Measurements from ENCODE around the gene TJP3.
A peak's percentile ranks its signal among the peaks of the same experiment; 100 is the strongest.
"Not testable (repeated sequence)": the region's sequence is repeated elsewhere in the genome, so short reads cannot be mapped to it uniquely, and the experiment has no call there.

TJP3 gene, protein sequence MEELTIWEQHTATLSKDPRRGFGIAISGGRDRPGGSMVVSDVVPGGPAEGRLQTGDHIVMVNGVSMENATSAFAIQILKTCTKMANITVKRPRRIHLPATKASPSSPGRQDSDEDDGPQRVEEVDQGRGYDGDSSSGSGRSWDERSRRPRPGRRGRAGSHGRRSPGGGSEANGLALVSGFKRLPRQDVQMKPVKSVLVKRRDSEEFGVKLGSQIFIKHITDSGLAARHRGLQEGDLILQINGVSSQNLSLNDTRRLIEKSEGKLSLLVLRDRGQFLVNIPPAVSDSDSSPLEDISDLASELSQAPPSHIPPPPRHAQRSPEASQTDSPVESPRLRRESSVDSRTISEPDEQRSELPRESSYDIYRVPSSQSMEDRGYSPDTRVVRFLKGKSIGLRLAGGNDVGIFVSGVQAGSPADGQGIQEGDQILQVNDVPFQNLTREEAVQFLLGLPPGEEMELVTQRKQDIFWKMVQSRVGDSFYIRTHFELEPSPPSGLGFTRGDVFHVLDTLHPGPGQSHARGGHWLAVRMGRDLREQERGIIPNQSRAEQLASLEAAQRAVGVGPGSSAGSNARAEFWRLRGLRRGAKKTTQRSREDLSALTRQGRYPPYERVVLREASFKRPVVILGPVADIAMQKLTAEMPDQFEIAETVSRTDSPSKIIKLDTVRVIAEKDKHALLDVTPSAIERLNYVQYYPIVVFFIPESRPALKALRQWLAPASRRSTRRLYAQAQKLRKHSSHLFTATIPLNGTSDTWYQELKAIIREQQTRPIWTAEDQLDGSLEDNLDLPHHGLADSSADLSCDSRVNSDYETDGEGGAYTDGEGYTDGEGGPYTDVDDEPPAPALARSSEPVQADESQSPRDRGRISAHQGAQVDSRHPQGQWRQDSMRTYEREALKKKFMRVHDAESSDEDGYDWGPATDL

DNA sequence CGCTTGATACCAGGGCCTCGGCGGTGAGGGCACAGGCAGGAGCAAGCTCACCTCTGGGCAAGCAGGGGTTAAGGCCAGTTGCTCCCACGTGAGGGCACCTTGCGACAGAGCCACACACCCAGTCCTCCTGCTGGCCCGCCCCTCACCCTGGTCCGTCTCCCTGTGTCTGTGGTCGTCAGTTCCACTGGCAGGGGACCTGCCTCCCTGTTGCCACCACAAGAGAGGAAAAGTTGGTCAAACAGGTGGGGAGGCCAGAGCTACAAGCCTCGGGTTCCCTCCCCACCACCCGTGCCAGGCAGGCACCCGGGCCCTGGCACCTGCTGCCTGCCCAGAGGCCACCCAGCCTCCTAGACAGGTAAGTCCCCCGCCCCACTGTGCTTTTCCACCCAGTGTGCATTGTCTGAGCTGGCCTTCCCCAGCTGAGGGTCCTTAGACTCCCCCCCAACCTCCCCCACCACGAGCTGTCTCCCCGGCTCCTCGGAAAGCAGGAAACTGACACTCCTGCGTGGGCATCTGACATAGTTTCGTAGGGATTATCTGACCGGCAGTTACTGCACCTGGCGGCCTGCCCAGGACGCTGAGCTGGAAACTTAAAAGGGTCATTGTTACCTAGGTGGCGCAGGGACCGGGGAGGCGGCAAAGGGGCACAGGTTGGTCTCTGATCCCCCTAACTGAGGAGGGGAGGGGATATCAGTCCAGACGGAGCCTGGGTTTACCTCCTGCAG is at the start of gene TJP3:
Gene TJP3, plus strand, starts transcription at position 178 of the 725 bp plus-strand sequence. CDS start 20,049 bp downstream, outside the sequence.
- peak; percentile 41 for DNase-seq

DNA sequence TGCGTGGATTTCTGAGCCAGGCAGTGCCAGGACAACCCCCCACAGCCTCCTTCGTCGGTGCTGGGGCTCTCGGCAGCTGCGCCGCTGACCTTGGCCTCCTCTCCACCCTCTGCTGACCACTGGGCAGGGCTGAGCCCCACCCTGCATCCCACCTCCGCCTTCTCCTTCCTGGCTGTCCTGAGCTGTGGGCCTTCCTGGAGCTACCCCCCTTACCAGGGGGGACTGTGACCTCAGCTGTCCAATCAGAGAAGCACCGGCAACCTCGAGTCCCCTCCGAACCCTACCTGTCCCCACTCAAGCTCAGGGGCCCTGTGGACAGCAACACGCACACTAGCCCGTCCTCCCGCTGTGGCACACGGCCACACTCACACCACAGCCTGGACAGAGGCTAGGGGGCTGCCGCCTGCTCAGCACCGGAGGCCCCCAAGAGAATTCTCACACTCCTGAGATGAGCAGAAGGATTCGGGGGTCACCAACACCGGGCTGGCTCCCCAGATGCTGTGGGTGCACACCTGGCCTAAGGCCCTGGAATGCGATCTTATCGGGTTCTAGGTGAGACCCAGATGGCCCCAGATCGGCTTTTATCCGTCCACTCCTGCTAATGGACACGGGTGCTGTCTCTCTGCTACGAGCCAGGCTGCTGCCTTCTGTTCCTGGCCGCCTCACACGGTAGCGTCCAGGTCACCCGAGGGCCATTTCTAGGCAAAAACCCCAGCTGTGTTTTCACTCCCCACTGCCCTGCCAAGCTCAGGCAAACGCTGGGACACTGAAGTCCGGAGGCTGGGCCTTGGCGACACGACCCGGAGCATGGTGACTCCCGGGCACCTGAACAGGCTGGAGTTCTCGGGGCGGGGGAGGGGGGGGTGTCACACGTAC is 49.1 kb upstream of the TJP3 start:
- no peak for DNase-seq

DNA sequence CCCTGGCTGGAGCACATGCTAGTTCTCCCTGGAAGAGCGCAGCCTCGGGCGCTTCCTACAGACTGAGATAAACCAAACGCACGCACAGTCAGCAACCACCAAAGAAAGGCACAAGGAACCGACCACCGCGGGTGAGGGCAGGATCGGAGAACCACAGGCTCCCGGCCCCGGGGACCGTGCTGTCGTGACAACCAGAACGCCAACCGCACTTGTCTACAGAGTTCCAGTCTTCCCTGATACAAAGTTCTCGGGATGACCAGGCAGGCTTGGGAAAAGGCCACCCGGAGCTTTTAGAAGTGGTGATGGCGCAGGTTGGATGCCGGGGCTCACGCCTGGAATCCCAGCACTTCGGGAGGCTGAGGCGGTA is 48.5 kb upstream of the TJP3 start:
- DNase-seq, result no peak

DNA sequence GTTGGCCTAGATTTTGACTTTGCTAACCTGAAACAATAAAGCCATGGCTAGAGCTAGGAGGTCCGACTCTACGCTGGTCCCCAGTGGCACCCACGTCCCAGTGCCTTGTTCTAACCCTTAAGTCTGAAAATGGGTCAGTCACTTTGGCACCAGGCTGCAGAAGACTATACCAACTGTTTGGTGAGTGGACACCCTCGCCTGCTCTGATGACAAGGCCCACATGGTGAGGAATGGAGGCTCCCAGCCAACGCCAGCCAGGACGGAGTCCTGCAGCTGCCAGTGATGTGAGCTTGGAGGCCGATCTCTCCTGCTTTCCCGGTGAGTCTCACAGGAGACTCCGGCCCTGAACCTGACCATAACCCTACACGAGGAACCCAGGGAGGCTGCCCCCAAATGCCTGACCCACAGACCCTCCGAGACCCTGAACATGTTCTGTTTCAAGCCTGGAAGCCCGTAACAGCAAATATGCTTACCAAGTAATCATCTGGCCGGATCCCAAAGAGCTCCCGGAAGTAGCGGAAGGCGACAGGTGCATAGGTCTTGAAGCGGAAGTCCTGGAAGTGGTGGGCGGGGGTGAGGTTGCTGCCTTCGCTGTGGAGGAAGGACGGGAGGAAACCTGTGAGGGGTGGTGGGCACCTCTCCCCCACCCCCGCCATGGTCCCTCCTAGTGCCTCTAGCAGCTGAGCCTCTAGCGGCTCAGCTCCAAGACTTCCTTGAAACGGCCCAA is 47.5 kb upstream of the TJP3 start:
- no peak for DNase-seq

DNA sequence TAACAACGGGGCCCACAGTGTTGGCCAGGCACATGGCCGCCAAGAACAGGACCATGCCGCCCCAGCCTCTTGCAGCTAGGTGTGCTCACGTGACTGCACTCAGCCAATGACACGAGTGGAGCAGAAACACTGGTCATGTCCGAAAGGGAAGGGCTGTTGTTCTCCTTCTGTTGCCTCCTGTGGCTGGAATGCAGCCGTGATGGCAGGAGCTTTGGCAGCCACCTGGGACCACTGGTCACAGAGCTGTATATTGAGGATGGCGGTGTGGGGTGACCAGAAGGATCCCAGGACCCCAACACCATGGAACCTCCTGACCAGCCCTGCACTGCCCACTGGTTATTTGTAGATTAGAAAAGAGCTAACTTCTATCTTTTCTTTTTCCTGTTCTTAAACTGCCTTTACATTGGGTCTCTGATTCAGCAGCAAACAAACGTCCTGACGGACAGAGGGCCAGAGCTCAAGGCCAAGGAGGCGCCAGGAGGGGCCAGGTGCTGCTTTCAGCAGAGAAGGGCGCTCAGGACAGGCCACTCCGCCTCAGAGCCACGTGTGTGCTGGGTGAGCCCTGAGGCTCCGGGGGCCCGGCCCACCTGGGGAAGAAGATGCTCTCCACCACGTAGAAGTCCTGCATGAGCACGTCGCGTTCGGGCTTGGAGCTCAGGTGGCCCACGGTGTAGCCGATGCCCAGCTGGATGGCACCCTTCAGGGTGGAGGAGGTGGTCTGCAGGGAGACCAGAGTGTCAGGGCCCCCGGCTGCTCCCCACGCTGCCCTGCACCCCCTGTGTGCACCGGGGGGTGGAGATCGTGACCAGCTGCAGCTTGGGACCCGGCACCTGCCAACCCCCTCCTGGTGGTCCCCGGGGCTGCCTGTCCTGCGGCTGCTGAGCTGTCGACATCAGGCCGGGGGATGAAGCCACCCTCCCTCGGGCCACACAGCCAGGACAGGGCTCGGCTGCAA is 46.6 kb upstream of the TJP3 start:
- no peak for DNase-seq

DNA sequence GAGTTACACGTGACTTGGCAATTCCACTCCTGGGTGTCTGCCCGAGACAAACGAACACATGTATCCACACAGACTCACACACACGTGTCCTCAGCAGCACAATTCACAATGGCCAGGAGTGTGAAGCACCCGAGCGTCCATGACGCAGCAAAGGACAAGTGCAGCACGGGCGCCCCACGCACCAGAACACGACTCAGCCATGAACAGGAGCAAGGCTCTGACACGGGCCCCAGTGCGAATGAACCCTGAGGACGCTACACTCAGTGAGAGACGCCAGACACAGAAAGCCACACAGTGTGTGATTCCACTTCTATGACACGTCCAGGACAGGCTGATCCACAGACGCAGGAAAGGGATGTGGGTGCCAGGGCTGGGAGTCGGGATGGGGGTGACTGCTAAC is 44.3 kb upstream of the TJP3 start:
- DNase-seq, result no peak

DNA sequence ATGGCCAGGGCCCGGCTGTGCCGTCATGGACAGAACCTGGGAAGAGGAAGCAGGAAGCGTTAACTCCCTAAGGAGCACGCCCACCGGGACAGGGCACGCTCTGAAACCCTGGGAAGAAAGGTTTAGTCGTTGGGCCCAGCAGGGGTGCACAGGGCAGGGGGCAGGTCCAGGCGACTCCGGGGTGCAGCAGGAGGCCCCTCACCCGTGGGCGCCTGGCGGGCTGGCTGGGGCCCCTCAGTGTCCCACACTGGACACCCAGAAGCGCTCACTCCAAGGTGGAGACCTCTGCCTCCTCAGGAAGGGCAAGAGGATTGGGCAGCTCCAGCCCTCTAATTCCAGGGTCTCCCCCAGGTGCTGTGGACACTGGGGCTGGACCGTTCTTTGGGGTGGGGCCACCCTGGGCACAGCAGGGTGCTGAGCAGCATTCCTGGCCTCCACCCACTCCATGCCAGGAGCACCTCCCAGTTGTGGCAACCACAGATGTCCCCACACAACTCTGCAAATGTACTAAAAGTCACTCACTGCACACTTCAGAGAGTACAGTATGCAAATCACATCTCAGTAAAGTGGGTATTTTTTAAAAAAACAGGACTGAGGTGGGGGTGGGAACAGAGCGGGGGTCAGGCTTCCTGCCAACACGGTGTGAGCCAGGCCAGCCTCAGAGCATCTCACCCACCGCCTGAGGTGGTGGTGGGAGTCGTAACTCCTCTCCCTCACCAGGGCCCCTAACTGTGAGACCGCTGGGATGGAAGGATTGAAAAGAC is 43.1 kb upstream of the TJP3 start:
- no peak for DNase-seq

DNA sequence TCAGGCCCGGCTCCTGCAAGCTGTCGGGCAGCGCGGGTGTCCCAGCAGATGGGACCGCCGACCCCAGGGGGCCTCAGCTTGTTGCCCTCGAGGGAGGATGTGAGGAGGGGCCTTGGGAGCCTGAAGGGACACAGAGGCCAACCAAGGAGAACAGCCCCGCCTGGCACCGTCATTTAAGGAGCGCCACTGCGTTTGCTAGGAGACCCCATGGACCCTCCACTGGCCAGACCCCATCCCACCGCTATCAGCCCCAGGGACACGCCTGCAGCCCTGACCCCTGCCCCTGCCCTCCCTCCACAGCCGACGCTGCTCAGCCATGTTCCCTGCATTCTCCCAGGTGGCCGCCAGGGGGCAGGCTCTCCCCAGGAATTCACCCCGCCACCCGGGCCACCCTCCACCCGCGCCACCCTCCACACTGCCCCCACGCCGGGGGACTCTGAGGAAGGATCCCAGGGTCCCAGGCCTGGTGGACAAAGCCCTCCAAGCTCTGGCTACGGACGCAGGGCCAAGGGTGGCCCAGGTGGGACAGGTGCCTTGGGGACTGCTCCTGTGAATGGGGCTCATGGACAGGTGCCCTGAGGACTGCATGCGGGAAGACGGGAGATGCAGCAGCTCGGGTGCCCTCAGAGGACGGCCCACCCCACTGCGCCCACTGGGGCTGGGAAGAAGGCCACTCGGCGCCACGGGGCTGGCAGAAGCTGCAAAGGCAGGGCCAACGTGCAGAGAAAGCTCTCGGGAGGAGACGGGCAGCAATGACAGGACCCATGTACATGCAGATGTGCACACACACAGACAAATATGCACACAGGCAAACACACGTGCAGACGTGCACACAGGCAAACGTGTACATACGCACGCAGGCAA is 42.3 kb upstream of the TJP3 start:
- DNase-seq, result peak; percentile 10

DNA sequence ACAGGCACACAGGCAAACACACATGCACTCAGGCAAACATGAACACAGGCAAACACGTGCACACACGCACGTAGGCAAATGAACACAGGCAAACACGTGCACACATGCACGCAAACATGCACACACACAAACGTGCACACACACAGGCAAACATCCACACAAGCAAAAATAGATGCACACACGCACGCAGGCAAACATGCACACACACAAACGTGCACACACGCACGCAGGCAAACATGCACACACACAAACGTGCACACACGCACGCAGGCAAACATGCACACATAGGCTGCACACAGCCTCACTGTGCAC is 41.7 kb upstream of the TJP3 start:
- not testable (repeated sequence) for DNase-seq

DNA sequence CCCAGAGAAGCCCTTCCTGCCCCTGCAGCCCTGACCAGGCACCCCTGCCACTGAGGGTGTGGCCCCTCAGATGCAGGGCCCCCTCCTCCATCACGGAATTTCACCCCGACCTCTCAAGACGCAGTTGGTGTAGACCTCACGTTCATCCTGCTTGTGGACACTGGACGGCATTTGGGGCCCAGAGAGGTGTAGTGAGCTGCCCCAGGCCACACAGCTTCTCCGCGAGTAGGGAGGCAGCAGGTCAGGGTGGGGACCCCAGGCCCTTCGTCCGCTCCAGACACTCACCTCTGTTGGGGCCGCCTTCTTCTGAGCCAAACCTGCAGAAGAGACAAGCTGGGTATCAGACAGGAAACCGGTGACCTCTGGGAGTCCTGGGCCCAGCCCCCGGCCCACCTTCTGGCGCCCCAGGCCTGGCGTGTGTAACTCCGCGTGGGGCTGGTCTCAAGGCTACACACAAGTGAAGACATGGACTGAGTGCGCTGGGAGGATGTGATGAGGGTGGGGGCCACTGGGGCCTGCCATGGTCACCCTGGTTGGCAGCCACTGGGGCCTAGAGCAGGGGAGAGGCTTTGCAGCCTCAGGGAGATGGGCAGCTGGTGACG is 41.0 kb upstream of the TJP3 start:
- no peak for DNase-seq

DNA sequence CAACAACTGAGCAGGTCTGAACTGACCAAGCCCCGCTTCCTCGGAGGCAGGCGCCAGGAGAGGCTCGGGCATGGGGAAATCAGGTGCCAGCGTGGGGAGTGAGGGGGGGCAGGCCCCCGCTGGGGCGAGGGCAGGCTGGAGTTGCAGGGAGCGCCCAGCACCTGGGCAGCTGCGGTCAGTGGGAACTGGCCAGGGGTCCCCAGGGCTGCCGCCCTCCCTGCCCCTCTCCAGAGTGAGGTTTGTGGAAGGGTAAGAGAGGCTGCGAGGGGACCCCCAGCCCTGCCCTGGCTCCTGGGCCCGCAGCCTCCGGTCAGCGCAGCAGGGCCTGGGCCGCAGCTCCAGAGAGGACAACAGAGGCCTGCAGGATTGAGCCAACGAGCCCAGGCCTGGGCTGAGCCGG is 40.4 kb upstream of the TJP3 start:
- no peak for DNase-seq

DNA sequence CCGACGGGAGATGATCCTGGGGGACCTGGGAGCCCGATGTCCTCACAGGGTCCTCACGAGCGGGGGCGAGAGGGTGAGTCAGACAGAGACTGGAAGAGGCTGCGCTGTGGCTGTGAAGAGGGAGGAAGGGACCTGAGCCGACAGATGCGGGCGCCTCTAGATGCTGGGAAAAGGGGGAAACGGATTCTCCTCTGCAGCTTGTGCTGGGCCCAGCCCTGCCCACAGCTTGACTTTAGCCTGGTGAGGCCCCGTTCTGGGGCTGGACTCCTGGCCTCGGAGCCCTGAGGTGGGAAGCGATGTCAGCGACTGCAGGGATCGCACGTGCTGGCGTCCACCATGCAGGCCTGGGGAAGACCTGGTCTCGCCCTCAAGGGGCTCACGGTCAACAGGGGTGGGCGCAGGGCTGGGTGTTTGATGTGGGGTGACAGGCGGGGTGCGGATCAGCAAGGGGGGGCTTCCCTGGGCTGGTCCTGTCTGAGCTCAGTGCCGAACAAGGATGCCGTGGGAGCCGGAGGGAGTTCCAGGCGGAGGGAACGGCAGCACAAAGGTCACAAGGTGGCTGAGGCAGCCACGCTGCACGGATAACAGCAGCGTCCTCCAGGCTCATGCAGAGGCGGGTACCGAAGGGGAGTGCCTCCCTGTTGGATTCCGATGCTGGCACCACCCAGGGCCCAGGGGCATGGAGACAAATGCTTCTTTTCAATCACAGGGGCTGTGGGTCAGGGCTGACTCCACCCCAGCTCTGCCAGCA is 39.7 kb upstream of the TJP3 start:
- DNase-seq, result peak; percentile 17

DNA sequence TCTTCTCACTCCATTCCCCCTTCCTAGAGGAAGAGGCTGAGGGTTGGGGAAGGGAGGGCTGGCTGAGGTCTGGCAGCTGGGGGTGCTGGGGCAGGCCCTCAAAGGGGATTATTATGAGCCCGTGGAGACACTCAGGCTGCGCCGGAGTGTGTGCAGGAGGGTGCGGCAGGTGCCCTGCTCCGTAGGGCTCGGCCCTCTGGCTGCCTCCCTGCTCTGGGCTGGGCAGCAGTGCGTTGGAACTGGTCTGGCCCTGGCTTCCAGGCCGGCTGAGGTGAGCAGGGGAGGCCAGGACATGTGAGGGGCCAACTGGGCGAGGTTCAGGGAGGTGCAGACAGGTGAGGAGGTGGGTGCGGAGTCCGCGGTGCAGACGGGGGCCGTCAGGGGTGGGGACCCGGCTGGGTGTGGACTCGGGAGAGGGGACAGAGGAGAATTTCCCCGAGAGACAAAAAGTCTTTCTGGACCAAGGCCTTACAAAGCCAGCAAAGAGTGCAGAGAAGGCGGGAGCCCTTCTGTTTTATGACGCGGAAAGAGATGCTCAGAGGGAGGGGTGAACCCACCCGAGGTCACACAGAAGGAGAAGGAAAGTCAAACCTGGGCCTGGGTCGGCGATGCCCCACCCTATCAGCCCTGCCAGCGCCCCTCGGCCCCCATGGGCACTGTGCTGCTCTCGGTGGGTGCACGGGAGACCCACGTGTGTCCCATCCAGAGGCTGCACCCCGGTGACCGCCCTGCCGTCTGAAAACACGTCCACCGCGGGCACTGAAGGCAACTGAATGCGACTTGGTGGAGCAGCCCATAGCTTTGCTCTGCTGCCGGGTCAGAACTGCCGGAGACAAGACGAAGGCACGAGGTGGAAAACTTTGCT is 38.9 kb upstream of the TJP3 start:
- DNase-seq, result no peak

DNA sequence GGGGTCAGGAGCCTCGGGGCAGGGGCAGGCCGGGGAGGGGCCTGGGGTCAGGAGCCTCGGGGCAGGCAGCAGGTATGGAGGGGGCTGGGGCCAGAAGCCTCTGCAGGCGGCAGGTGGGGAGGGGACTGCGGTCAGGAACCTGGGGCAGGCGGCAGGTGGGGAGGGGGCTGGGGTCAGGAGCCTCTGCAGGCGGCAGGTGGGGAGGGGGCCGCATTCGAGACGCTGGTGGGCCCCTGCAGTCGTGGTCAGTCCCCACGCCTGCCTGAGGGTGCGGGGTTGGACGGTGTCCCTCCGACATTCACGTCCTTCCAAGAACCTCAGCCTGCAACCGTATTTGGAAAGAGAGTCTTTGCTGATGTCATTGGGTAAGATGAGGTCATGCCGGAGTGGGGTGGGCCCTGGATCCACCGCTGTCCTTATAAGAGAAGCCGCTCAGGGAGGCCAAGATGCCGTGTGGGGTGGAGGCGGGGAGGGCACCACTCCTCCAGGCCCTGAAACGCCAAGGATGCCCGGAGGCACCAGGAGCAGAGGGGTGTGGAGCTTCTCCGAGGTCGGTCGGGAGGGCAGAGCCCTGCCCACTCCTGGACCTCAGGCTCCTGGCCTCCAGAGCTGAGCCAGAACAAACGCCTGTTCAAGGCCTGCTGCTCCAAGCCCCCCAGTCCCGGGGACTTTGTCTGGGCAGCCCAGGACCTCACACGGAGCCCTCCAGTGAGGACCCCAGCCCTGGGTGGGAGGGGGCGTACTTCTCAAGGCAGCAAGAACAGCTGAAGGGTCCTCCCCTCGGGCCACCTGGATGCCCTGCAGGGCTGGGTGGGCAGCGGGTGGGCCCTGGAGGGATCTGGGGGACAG is 38.0 kb upstream of the TJP3 start:
- peak; percentile 96 for DNase-seq

All from NCI-H226 (cell line).